Measurements from ENCODE around the gene OSBP2.

Gene OSBP2

GRCh38 chr22:30717331-30717921 lies 22.8 kb downstream of the OSBP2 start:
- Histone ChIP-seq H3K27me3 (ENCODE audit: insufficient read depth, low read length, poor library complexity, severe bottlenecking) (no peaks in the 10 kb centered on the region), H3K4me2 (ENCODE audit: low read depth, low read length, poor library complexity, severe bottlenecking) (no peak overlapping the region), H4K20me1 (ENCODE audit: insufficient read depth, low read length, poor library complexity, severe bottlenecking) (no peaks in the 10 kb centered on the region), H3F3A (ENCODE audit: low read depth) (no peaks in the 10 kb centered on the region), H3K36me3 (ENCODE audit: insufficient read depth, low read length) (no peaks in the 10 kb centered on the region), H3K79me2 (ENCODE audit: insufficient read depth, low read length) (no peaks in the 10 kb centered on the region), H3K4me1 (ENCODE audit: insufficient read depth, low read length, poor library complexity, severe bottlenecking) (no peaks in the 10 kb centered on the region), H2AFZ (ENCODE audit: low read length) (no peak overlapping the region), H3K9me2 (replicated peaks; ENCODE audit: low read depth, low read length) (no peaks in the 10 kb centered on the region), H3K9me3 (ENCODE audit: insufficient read depth, low read depth, low read length) (no peaks in the 10 kb centered on the region), H3K4me3 (ENCODE audit: low read length, poor library complexity, severe bottlenecking) (no peak overlapping the region), H3K9ac (ENCODE audit: low read depth, low read length, poor library complexity, severe bottlenecking) (no peak overlapping the region)
- TF ChIP-seq CTCF (conservative IDR thresholded peaks at IDR 0.05; ENCODE audit: low read length) = no peak
- TF ChIP-seq EZH2phosphoT487 (IDR thresholded peaks at IDR 0.05; ENCODE audit: borderline replicate concordance) = no peak

- Histone ChIP-seq H2AFZ (ENCODE audit: low read length) (no peak overlapping the region), H3K27me3 (ENCODE audit: insufficient read depth, low read length, poor library complexity, severe bottlenecking) (no peaks in the 10 kb centered on the region), H3F3A (ENCODE audit: low read depth) (no peaks in the 10 kb centered on the region), H3K36me3 (ENCODE audit: insufficient read depth, low read length) (no peaks in the 10 kb centered on the region), H3K4me3 (ENCODE audit: low read length, poor library complexity, severe bottlenecking) (no peak overlapping the region), H3K4me1 (ENCODE audit: insufficient read depth, low read length, poor library complexity, severe bottlenecking) (no peaks in the 10 kb centered on the region), H3K9me3 (ENCODE audit: insufficient read depth, low read depth, low read length) (no peaks in the 10 kb centered on the region), H3K9ac (ENCODE audit: low read depth, low read length, poor library complexity, severe bottlenecking) (no peak overlapping the region), H3K79me2 (ENCODE audit: insufficient read depth, low read length) (no peaks in the 10 kb centered on the region), H3K4me2 (ENCODE audit: low read depth, low read length, poor library complexity, severe bottlenecking) (no peak overlapping the region), H4K20me1 (ENCODE audit: insufficient read depth, low read length, poor library complexity, severe bottlenecking) (no peaks in the 10 kb centered on the region), H3K9me2 (replicated peaks; ENCODE audit: low read depth, low read length) (no peaks in the 10 kb centered on the region)
- no peak for TF ChIP-seq CTCF (conservative IDR thresholded peaks at IDR 0.05; ENCODE audit: low read length)
- TF ChIP-seq EZH2phosphoT487 (IDR thresholded peaks at IDR 0.05; ENCODE audit: borderline replicate concordance) = no peak
Measured at GRCh38 chr22:30717952-30718351, 23.3 kb downstream of the OSBP2 start.

GRCh38 chr22:30718491-30718890 lies 23.8 kb downstream of the OSBP2 start:
- H3K9me2 ChIP-seq (replicated peaks; ENCODE audit: low read depth, low read length) = no peaks in the 10 kb centered on the region
- no peak overlapping the region for H3K4me2 ChIP-seq (ENCODE audit: low read depth, low read length, poor library complexity, severe bottlenecking)
- TF ChIP-seq CTCF (conservative IDR thresholded peaks at IDR 0.05; ENCODE audit: low read length) = no peak
- no peak for TF ChIP-seq EZH2phosphoT487 (IDR thresholded peaks at IDR 0.05; ENCODE audit: borderline replicate concordance)

More at GRCh38 chr22:30718491-30718890, 23.8 kb downstream of the OSBP2 start:
- H4K20me1 ChIP-seq (ENCODE audit: insufficient read depth, low read length, poor library complexity, severe bottlenecking) = no peaks in the 10 kb centered on the region
- no peak overlapping the region for H3K4me3 ChIP-seq (ENCODE audit: low read length, poor library complexity, severe bottlenecking)
- no peaks in the 10 kb centered on the region for H3K79me2 ChIP-seq (ENCODE audit: insufficient read depth, low read length)
- H3K4me1 ChIP-seq (ENCODE audit: insufficient read depth, low read length, poor library complexity, severe bottlenecking) = no peaks in the 10 kb centered on the region
- H3K36me3 ChIP-seq (ENCODE audit: insufficient read depth, low read length) = no peaks in the 10 kb centered on the region
- H3K27me3 ChIP-seq (ENCODE audit: insufficient read depth, low read length, poor library complexity, severe bottlenecking) = no peaks in the 10 kb centered on the region
- H3K9me3 ChIP-seq (ENCODE audit: insufficient read depth, low read depth, low read length) = no peaks in the 10 kb centered on the region
- H2AFZ ChIP-seq (ENCODE audit: low read length) = no peak overlapping the region
- H3F3A ChIP-seq (ENCODE audit: low read depth) = no peaks in the 10 kb centered on the region
- no peak overlapping the region for H3K9ac ChIP-seq (ENCODE audit: low read depth, low read length, poor library complexity, severe bottlenecking)

All from Loucy (cell line).